GM20431 (cell line): ENCODE results near the gene TTC39C.
"Not testable (repeated sequence)": the region's sequence is repeated elsewhere in the genome, so short reads cannot be mapped to it uniquely, and the experiment has no call there.

Source experiments
- in situ Hi-C: fragments of 300-500 bp; cut with MseI, MboI; formaldehyde crosslinking; loops from one replicate; pipeline ENCODE4 v1.15.0; 2020; ENCODE audit warnings: low sequenced_read_pairs; ENCODE audit not compliant: unreplicated experiment

TTC39C gene

GRCh38 chr18:24048261-24048660 is 33.7 kb downstream of the TTC39C start:
- in situ Hi-C loops = no loop called here

DNA sequence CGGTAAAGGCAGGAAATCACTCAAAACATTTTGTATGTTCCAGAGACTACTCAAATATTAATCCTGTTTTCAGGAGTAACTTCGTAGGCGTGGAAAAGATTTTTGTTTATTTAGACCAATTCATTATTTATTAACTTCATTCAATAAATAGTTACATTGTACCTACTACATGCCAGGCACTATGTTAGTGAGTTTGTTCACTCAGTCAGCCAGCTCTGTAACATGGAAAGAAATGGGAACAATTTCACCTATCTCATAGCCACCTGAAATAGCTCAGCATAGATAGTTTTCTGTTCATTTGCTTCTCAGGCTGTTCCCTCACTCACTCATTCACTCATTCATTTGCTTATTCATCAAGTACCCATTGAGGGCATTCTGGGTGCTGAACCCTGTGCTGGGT is 34.6 kb downstream of the TTC39C start:
- in situ Hi-C loops = no loop called here

DNA sequence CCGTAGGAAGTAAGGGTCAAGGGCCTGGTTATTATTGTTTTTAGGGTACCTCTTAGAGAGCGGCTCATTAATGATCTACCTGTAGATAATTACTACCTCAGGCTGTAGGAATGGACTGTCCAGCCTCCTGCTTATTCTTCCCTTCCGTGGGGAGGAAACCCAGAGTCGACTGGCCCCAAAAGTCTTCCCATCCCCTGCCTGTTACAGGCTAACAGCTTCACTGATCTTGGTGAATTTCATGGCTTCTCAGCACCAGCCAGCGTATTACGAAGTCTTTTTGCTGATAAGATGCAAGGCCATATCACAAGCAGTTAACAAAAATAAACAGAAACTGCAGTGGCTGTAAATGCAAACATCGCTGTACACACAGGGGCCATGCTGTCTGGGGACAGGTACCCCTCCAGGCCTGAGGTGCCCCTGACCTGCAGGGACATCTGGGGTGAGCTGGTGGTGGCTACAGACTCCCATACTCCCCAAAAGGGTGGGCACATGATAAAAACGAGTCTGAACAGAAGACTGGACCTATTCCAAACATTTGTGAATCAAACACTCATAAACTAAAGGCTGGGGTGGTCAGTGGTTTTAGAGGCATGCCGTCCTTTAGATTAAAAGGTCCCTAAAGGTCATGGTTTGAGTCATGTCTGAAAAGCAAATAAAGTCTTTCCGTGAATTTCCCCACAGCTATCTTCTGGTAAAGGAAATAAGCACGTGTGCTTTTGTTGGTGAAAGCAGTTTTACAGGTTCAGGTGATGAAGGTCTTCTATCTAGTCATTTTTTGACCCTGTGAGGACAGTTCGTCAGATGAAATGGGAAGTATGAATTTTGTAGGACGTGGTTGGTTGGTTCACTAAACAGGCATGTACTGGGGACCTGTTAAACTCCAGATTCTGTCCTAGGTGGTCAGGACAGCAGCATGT is 36.7 kb downstream of the TTC39C start:
- in situ Hi-C loops = no loop called here

GRCh38 chr18:24052053-24052452 is 37.5 kb downstream of the TTC39C start:
- in situ Hi-C loops = no loop called here

- in situ Hi-C loops = no loop called here
Measured at GRCh38 chr18:24053211-24053610, 38.7 kb downstream of the TTC39C start.

DNA sequence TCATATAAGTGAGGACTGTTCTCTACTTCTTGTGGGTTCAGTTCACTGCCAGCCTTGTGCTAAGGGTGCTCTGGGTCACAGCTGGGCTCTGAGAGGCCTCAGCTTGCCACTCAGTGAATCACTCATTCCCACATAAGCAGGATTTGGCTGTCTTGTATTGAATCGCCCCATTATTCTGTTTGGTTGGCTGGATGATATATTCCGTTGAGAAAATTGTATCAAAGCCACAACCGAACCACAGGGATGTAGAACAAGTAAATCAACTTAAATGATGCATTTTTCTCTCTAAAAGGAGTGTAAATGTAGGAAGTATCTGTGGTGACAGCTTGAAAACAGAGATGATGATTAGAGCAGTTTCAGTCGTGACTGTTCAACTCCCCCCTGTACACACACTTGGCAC is 39.6 kb downstream of the TTC39C start:
- in situ Hi-C loops = no loop called here

DNA sequence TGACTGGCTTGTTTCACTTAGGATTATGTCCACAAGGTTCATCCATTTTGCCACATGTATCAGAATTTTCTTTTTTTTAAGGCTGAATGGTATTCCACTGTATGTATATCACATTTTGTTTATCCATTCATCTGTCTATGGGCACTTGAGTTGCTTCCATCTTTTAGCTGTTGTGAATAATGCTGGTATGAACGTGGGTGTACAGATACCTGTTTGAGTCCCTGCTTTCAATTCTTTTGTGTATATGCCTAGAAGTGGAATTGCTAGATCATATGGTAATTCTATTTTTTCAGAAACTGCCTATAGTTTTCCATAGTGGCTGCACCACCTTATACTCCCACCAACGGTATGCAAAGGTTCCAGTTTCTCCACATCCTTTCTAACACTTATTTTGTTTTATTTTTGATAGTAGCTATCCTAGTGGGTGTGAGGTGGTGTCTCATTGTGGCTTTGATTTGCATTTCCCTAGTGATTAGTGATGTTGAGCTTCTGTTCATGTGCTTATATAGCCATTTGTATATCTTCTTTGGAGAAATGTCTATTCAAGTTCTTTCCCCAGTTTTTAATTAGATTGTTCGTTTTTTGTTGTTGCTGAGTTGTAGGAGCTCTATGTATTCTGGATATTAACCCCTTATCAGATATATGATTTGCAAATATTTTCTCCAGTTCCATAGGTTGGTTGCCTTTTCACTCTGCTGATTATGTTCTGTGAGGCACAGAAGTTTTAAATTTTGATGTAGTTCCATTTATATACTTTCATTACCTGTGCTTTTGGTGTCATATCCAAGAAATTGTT is 40.7 kb downstream of the TTC39C start:
- in situ Hi-C loops = no loop called here

GRCh38 chr18:24055878-24056277 is 41.3 kb downstream of the TTC39C start:
- in situ Hi-C loops = no loop called here

DNA sequence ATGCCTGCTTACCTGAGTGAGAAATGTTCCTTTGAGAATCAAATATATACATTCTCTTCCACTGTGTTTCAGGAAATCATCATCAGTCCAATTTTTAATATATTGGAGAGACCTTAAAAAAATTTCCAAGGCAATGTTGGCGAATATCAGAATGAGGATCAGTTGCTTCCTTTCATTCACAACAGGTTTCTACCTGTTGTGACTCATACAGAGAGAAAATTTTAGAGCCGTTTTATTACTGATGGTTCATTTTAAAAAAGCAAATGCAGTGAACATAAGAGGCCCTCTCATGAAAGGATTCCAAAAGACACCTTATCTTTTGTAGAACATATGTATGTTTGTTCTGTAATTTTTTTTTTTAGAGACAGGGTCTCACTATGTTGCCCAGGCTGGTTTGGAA is 42.0 kb downstream of the TTC39C start:
- in situ Hi-C loops = no loop called here

GRCh38 chr18:24057804-24058203 is 43.2 kb downstream of the TTC39C start:
- in situ Hi-C loops = no loop called here

DNA sequence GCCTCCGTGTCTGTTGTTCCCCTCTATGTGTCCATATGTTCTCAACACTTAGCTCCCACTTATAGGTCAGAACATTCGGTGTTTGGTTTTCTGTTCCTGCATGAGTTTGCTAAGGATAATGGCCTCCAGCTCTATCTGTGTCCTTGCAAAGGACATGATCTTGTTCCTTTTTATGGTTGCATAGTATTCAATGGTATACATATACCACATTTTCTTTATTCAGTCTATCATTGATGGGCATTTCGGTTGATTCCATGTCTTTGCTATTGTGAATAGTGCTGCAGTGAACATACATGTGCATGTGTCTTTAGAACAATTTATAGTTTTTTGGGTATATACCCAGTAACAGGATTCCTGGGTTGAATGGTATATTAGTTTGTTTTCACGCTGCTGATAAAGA is 44.8 kb downstream of the TTC39C start:
- in situ Hi-C loops = not testable (repeated sequence)

GRCh38 chr18:24060644-24061043 is 46.1 kb downstream of the TTC39C start:
- in situ Hi-C loops = no loop called here

DNA sequence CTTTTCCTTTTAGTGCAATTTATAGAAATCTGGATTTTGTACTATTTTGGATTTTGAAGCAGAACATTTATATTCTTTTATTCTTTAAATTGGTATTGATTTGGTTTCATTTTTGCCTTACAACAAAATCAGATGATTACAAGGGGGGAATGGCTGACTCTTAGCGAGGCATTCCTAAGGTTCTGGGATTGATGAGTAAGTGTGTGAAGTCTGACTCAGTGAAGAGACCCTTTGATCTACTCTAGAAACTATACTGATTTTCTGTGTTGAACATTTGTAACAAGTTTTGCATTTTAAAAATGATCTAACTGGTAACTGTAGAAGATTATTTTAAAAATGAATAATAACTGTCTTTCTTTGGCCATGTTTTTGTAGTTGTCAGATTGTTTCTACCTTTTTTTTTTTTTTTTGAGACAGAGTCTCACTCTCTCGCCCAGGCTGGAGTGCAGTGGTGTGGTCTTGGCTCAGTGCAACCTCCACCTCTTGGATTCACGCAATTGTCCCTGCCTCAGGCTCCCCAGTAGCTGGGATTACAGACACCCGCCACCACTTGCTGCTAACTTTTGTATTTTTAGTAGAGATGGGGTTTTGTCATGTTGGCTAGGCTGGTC is 48.7 kb downstream of the TTC39C start:
- in situ Hi-C loops = no loop called here

- in situ Hi-C loops = no loop called here
Measured at GRCh38 chr18:24064391-24065100, 50.0 kb downstream of the TTC39C start.

DNA sequence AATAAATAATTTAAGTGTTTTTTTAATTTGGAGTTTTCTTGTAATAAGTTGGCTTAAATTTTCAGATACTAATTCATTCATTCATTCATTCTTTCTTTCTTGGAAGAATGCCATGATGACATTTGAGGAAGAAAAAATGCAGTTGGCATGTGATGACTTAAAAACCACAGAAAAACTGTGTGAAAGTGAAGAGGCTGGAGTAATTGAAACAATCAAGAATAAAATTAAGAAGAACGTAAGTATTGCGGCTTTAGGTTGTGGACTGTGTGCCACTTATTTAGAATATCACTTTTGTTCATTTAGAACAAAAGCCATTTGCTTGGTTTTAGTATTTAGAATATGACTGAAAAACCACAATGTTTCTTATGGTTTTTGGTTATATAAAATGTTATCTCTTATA is 51.4 kb downstream of the TTC39C start:
- in situ Hi-C loops = no loop called here

- in situ Hi-C loops = no loop called here
Measured at GRCh38 chr18:24068945-24069693, 54.6 kb downstream of the TTC39C start.

DNA sequence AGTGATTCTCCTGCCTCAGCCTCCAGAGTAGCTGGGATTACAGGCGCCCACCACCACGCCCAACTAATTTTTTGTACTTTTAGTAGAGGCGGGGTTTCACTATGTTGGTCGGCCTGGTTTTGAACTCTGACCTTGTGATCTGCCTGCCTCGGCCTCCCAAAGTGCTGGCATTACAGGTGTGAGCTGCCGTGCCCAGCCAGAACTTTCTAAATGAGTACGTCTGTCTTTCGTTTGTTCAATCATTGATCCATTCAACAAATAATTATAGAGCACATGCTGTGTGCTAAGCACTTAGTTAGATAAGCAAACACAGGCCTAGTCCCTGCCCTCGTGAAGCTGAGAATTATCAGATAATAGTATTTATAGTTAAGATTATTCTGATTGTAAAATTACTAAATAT is 56.5 kb downstream of the TTC39C start:
- in situ Hi-C loops = no loop called here

GRCh38 chr18:24071779-24072178 is 57.2 kb downstream of the TTC39C start:
- in situ Hi-C loops = no loop called here

DNA sequence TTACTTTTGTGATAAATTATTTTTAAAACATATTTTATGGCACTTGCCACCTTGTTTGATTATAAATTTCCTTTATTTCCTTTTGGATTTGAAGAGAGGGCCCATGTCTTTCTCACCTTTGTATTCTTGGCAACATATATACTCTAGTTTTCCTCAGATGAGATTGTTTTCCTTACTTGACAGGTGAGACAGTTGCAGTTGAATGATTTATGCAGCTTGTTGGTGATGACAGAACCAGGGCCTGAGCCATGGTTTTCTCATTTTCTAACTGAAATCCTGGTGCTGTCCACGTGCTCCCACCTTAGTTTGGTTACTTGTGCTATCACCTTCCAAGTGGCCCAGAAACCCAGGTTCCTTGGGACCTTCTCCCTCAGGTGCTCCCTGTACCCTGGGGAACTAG is 58.2 kb downstream of the TTC39C start:
- in situ Hi-C loops = no loop called here

DNA sequence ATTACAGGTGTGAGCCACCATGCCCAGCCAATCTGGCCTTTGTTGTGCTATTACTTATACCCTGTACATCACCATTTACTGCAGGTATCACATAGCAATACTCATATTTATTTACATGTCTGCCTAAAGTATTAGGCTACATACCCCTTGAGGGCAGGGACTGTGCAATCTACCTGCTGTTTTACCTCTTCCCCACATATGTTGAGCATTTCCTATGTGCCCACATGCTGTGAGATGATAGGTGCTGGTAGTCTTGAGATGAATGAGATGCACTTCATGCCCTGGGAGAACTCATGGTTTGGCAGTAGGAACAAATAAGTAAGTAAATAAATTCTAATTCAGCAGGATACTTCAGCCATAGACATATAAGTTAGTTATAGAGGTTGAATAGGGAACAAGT is 59.2 kb downstream of the TTC39C start:
- in situ Hi-C loops = no loop called here
